ENCODE data around the gene CROCC2. TPM values are rescaled to one million over a fixed set of nuclear protein-coding genes. Genes with fewer than 3 reads are reported as not detected.
A peak's percentile ranks its signal among the peaks of the same experiment; 100 is the strongest.

CROCC2 gene
- total and polyA plus RNA-seq, 2 of the 13 experiments (the other 11 are each of a cell fraction or from before 2014, with no cell fraction given) = not detected

DNA sequence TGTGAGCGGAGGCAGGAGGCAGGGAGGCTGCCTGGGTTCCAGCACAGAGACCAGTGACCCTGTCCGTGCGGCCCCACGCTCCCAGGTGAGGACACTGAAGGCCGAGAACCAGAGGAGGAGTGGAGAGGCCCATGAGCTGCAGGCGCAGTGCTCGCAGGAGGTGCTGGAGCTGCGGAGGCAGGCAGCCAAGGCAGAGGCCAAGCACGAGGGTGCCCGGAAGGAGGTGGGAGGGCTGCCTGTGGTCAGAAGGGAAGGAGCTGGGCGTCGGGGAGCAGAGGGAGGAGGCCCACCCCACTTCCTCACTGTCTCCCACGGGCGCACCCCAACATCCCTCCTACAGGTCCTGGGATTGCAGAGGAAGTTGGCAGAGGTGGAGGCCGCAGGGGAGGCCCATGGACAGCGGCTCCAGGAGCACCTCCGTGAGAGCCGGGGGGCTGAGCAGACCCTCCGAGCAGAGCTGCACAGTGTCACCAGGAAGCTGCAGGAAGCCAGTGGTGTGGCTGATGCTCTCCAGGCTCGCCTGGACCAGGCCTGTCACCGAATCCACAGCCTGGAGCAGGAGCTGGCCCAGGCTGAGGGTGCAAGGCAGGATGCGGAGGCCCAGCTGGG lies 59.3 kb downstream of the CROCC2 start:
- no peak for DNase-seq (ENCODE audit: low spot score)
- peak overlapping the region; percentile 72 for H3K9ac ChIP-seq (ENCODE audit: insufficient read depth, low read depth, low read length)
- no TSS peak for BruUV-seq (replicated peaks)
- peak overlapping the region; percentile 2 for H3K27ac ChIP-seq (ENCODE audit: extremely low read length, insufficient read depth, low read length)
- ChIA-PET CTCF (ENCODE audit: low intra/inter-chr PET ratio, low total read pairs) (no interaction called here), POLR2A (interaction anchor here (0.7 to 2.3 kb wide), 3 partner anchors 8 to 52 kb away, joined by 3 to 10 read pairs (median 3); no protein-coding TSS in a partner anchor)
- no peak for ATAC-seq
- in situ Hi-C loops (cut with HindIII; ENCODE audit: extremely low pct_ligation_motif_present, low pct_unique_long_range_greater_than_20kb) = no loop called here
- H4K20me1 ChIP-seq (ENCODE audit: insufficient read depth, low read length) = no peaks in the 10 kb centered on the region
- H2AFZ ChIP-seq (ENCODE audit: low read length) = no peak overlapping the region
- intact Hi-C loops (cut with micrococcal nuclease; ENCODE audit: unreplicated experiment) = no loop called here
- no peaks in the 10 kb centered on the region for H3K36me3 ChIP-seq (replicated peaks in 1 of 2; ENCODE audit: control insufficient read depth in 1 of 2, insufficient read depth in 2 of 2, low read length in 2 of 2)
- no peak for FAIRE-seq
- WGBS (ENCODE audit: low lambda C conversion rate) = 85% methylated on average over 19 of the region's 22 CpGs
- no peaks in the 10 kb centered on the region for H3K79me2 ChIP-seq (ENCODE audit: insufficient read depth, low read length)
- no peaks in the 10 kb centered on the region for H3K9me3 ChIP-seq (ENCODE audit: low read length)
- H3K4me2 ChIP-seq (ENCODE audit: low read depth, low read length) = peak overlapping the region; percentile 93
- H3K4me1 ChIP-seq (ENCODE audit: insufficient read depth, low read length) = peaks cover 92% of the 10 kb centered on the region
- peaks cover 2 to 3% of the 10 kb centered on the region in 2 experiments; a peak in 3 of 5 replicates for H3K27me3 ChIP-seq (ENCODE audit: control insufficient read depth in 1 of 2, insufficient read depth in 2 of 2, low read length in 2 of 2)
- peak overlapping the region in 2 of 3 experiments; percentile 56 to 85; a peak in 4 of 6 replicates for H3K4me3 ChIP-seq (replicated peaks in 1 of 3; ENCODE audit: insufficient read depth in 1 of 3, low read depth in 2 of 3, low read length in 3 of 3)
- no peak for TF ChIP-seq THAP8 (CRISPR knock-in tag; IDR thresholded peaks at IDR 0.05; ENCODE audit: borderline replicate concordance)
- no peak for TF ChIP-seq ZNF329 (CRISPR knock-in tag; IDR thresholded peaks at IDR 0.05; ENCODE audit: low read depth)
- no peak for TF ChIP-seq TP53 (CRISPR knock-in tag; conservative IDR thresholded peaks at IDR 0.05)
- no peak for TF ChIP-seq WIZ (CRISPR knock-in tag; IDR thresholded peaks at IDR 0.05)
- no peak for TF ChIP-seq NFE2L1 (CRISPR knock-in tag; IDR thresholded peaks at IDR 0.05; ENCODE audit: borderline replicate concordance)
- TF ChIP-seq RFX3 (CRISPR knock-in tag; IDR thresholded peaks at IDR 0.05) = no peak
- no peak for TF ChIP-seq SALL2 (CRISPR knock-in tag; IDR thresholded peaks at IDR 0.05)
- 0 out of 2 replicates have a peak, but pooled peaks have one; percentile 41 for TF ChIP-seq ZNF782 (CRISPR knock-in tag; IDR thresholded peaks at IDR 0.05; ENCODE audit: borderline replicate concordance)
- TF ChIP-seq TBL1XR1 (IDR thresholded peaks at IDR 0.05; ENCODE audit: borderline replicate concordance, low read length, partially characterized antibody) = no peak
- TF ChIP-seq ZNF263 (CRISPR knock-in tag; IDR thresholded peaks at IDR 0.05) = peak; percentile 27; the same call in 1 of the 2 replicates
- TF ChIP-seq MAFG (CRISPR knock-in tag; IDR thresholded peaks at IDR 0.05) = 0 out of 2 replicates have a peak, but pooled peaks have one; percentile 16
- peak; percentile 34; the same call in 1 of the 2 replicates for TF ChIP-seq ZNF598 (CRISPR knock-in tag; IDR thresholded peaks at IDR 0.05; ENCODE audit: borderline replicate concordance)
- no peak for TF ChIP-seq ZBTB7B (CRISPR knock-in tag; IDR thresholded peaks at IDR 0.05)
- TF ChIP-seq, protein P1, sequence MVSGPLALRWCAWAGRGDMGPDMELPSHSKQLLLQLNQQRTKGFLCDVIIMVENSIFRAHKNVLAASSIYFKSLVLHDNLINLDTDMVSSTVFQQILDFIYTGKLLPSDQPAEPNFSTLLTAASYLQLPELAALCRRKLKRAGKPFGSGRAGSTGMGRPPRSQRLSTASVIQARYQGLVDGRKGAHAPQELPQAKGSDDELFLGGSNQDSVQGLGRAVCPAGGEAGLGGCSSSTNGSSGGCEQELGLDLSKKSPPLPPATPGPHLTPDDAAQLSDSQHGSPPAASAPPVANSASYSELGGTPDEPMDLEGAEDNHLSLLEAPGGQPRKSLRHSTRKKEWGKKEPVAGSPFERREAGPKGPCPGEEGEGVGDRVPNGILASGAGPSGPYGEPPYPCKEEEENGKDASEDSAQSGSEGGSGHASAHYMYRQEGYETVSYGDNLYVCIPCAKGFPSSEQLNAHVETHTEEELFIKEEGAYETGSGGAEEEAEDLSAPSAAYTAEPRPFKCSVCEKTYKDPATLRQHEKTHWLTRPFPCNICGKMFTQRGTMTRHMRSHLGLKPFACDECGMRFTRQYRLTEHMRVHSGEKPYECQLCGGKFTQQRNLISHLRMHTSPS (CRISPR knock-in tag; IDR thresholded peaks at IDR 0.05; ENCODE audit: low read depth) = no peak
- TF ChIP-seq ZIK1 (CRISPR knock-in tag; IDR thresholded peaks at IDR 0.05; ENCODE audit: borderline replicate concordance, low read depth) = 0 out of 2 replicates have a peak, but pooled peaks have one; percentile 35
- TF ChIP-seq, protein P2, sequence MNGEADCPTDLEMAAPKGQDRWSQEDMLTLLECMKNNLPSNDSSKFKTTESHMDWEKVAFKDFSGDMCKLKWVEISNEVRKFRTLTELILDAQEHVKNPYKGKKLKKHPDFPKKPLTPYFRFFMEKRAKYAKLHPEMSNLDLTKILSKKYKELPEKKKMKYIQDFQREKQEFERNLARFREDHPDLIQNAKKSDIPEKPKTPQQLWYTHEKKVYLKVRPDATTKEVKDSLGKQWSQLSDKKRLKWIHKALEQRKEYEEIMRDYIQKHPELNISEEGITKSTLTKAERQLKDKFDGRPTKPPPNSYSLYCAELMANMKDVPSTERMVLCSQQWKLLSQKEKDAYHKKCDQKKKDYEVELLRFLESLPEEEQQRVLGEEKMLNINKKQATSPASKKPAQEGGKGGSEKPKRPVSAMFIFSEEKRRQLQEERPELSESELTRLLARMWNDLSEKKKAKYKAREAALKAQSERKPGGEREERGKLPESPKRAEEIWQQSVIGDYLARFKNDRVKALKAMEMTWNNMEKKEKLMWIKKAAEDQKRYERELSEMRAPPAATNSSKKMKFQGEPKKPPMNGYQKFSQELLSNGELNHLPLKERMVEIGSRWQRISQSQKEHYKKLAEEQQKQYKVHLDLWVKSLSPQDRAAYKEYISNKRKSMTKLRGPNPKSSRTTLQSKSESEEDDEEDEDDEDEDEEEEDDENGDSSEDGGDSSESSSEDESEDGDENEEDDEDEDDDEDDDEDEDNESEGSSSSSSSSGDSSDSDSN (CRISPR knock-in tag; IDR thresholded peaks at IDR 0.05) = peak; percentile 19
- TF ChIP-seq ZSCAN21 (CRISPR knock-in tag; IDR thresholded peaks at IDR 0.05; ENCODE audit: borderline replicate concordance) = 0 out of 2 replicates have a peak, but pooled peaks have one; percentile 50

Measured in HepG2 (cell line).